ENCODE measurements around the gene GRB7.

Gene GRB7

GRCh38 chr17:39772987-39773934 is 35.5 kb downstream of the GRB7 start:
- peaks cover 54% of the 10 kb centered on the region for H3K36me3 Mint-ChIP-seq
- H3K4me1 Mint-ChIP-seq, result peaks cover 57% of the 10 kb centered on the region
- peak overlapping the region; percentile 95 for H3K27ac Mint-ChIP-seq
- DNase-seq (ENCODE audit: low spot score in 2 of 2) (no peak), ATAC-seq (ENCODE audit: low read depth) (no peak)
- no peaks in the 10 kb centered on the region for H3K27me3 Mint-ChIP-seq
- H3K4me3 Mint-ChIP-seq, result peak overlapping the region; percentile 81
- H3K9me3 Mint-ChIP-seq, result no peaks in the 10 kb centered on the region

DNA sequence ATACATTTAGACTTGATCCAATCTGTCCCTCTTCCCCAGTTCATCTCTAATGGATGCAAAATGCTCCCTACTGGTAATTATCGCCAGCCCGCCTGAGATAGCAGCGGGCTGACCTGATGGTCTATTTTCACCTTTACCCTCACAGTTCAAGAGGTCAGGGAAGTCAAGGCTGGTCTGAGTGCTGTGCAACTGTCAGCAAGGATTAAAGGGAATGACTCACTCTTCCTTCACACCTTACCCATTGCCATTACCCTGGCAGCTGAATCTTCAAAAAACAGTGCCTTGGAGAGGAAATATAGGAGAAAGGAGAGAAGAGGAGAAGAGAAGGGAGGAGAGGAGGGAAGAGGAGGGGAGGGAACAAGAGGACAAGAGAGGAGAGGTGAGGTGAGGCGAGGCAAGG is 36.3 kb downstream of the GRB7 start:
- Mint-ChIP-seq H3K36me3 (peaks cover 48% of the 10 kb centered on the region), H3K27ac (peak overlapping the region; percentile 95), H3K9me3 (no peaks in the 10 kb centered on the region), H3K27me3 (no peaks in the 10 kb centered on the region), H3K4me3 (peak overlapping the region; percentile 81), H3K4me1 (peaks cover 52% of the 10 kb centered on the region)
- ATAC-seq (ENCODE audit: low read depth) (no peak), DNase-seq (ENCODE audit: low spot score in 2 of 2) (no peak)

DNA sequence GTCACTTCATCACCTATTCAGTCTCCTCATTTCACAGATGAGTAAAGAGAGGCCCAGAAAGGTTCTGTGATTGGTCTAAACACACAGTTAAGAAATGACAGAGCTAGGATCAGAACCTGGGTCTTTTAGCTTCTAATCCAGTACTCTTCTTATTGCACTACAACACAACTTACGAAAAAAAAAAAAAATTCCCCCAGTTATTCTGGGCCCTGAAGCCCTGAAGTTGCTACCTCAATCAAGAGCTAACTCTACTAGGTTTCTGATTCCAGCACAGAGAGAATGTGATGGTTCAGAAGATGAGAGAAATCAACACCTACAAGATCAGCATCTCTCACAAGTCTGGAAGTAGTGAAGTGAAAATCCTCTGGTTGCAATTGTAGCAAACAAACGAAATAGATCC is 37.3 kb downstream of the GRB7 start:
- Mint-ChIP-seq H3K4me1 (peaks cover 47% of the 10 kb centered on the region), H3K4me3 (peak overlapping the region; percentile 91), H3K27me3 (no peaks in the 10 kb centered on the region), H3K9me3 (no peaks in the 10 kb centered on the region), H3K36me3 (peaks cover 43% of the 10 kb centered on the region), H3K27ac (peak overlapping the region; percentile 95)
- DNase-seq (ENCODE audit: low spot score in 2 of 2) (no peak), ATAC-seq (ENCODE audit: low read depth) (peak; percentile 35)

- peak; percentile 32 for ATAC-seq (ENCODE audit: low read depth)
- Mint-ChIP-seq H3K4me1 (peaks cover 44% of the 10 kb centered on the region), H3K27ac (peak overlapping the region; percentile 95), H3K9me3 (no peaks in the 10 kb centered on the region), H3K36me3 (peaks cover 43% of the 10 kb centered on the region), H3K27me3 (no peaks in the 10 kb centered on the region), H3K4me3 (peak overlapping the region; percentile 91)
- DNase-seq (ENCODE audit: low spot score in 2 of 2), result no peak
Observed at GRCh38 chr17:39776252-39776651, 38.5 kb downstream of the GRB7 start.

DNA sequence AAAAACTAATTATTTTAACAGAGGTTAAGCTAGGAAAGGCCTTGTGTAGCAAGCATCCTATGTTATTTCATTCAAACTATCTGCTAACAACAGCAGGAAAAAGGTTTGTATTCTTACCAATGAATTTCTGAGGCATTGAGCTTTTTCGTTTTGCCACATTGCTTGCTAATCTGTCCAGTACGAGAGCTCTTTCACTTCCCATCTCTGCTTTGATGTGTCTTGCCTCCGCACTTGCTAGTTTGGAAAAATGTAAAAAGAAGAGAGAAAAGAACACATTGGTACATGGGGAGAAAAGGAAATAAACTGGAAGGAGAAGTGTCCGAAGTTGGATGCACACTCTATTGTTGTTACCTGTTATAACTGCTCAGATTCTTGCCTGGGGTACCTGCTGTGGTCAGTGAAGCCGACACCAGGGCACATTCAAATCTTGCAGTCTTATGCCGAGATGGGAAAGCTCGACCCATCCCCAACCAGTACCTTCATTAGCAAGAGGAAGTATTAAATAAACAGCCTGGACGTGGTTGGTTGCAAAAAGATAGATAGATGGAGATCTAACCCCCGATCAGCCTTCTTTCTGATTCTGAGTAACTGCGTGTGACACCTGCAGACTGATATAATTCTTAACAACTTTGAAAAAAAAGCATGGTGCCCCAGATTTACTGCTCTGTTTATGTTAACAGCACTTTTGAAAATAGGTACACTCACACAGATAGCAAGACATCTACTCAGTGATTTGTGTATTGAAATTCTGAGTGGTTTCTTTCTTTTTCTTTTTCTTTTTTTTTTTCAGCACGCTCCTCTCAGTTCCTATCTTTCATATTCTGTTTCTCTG is 40.0 kb downstream of the GRB7 start:
- peak overlapping the region; percentile 91 for H3K4me3 Mint-ChIP-seq
- peaks cover 43% of the 10 kb centered on the region for H3K36me3 Mint-ChIP-seq
- no peak for DNase-seq (ENCODE audit: low spot score in 2 of 2)
- H3K27me3 Mint-ChIP-seq, result no peaks in the 10 kb centered on the region
- H3K4me1 Mint-ChIP-seq, result peaks cover 45% of the 10 kb centered on the region
- H3K9me3 Mint-ChIP-seq, result no peaks in the 10 kb centered on the region
- peak overlapping the region; percentile 36 for H3K27ac Mint-ChIP-seq
- peak; percentile 58 for ATAC-seq (ENCODE audit: low read depth)

GRCh38 chr17:39781031-39781860 is 43.5 kb downstream of the GRB7 start:
- Mint-ChIP-seq H3K9me3 (no peaks in the 10 kb centered on the region), H3K4me3 (no peak overlapping the region), H3K4me1 (peaks cover 42% of the 10 kb centered on the region), H3K27me3 (no peaks in the 10 kb centered on the region), H3K27ac (peak overlapping the region; percentile 82), H3K36me3 (peaks cover 40% of the 10 kb centered on the region)
- DNase-seq (ENCODE audit: low spot score in 2 of 2), result no peak
- ATAC-seq (ENCODE audit: low read depth), result no peak

DNA sequence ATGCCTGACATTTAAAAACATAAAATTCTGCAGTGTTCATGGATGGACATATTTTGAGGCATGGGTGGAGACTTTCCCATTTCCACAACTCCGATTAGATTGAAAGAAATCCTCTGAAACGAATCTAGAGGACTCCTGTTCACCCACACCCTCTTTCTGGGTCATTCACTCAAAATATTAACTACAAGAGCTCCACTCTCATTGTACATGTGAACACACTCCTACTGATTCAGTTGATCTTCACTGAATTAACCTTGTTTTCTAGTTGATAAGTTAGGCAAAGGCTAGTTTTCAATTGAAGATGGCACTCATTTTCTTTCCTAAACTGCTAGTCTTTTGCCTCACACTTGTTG is 44.1 kb downstream of the GRB7 start:
- H3K4me1 Mint-ChIP-seq, result peaks cover 43% of the 10 kb centered on the region
- H3K9me3 Mint-ChIP-seq, result no peaks in the 10 kb centered on the region
- no peak for ATAC-seq (ENCODE audit: low read depth)
- H3K27me3 Mint-ChIP-seq, result no peaks in the 10 kb centered on the region
- no peak overlapping the region for H3K4me3 Mint-ChIP-seq
- H3K36me3 Mint-ChIP-seq, result peaks cover 36% of the 10 kb centered on the region
- peak overlapping the region; percentile 82 for H3K27ac Mint-ChIP-seq
- no peak for DNase-seq (ENCODE audit: low spot score in 2 of 2)

GRCh38 chr17:39782481-39782880 is 44.7 kb downstream of the GRB7 start:
- Mint-ChIP-seq H3K27ac (peak overlapping the region; percentile 82), H3K4me3 (no peak overlapping the region), H3K9me3 (no peaks in the 10 kb centered on the region), H3K4me1 (peaks cover 50% of the 10 kb centered on the region), H3K27me3 (no peaks in the 10 kb centered on the region), H3K36me3 (peaks cover 42% of the 10 kb centered on the region)
- DNase-seq (ENCODE audit: low spot score in 2 of 2) (no peak), ATAC-seq (ENCODE audit: low read depth) (no peak)

- Mint-ChIP-seq H3K4me3 (peak overlapping the region; percentile 17), H3K27me3 (no peaks in the 10 kb centered on the region), H3K9me3 (no peaks in the 10 kb centered on the region), H3K27ac (no peak overlapping the region), H3K36me3 (peaks cover 44% of the 10 kb centered on the region), H3K4me1 (peaks cover 51% of the 10 kb centered on the region)
- no peak for ATAC-seq (ENCODE audit: low read depth)
- no peak for DNase-seq (ENCODE audit: low spot score in 2 of 2)
Observed at GRCh38 chr17:39782980-39783379, 45.2 kb downstream of the GRB7 start.

DNA sequence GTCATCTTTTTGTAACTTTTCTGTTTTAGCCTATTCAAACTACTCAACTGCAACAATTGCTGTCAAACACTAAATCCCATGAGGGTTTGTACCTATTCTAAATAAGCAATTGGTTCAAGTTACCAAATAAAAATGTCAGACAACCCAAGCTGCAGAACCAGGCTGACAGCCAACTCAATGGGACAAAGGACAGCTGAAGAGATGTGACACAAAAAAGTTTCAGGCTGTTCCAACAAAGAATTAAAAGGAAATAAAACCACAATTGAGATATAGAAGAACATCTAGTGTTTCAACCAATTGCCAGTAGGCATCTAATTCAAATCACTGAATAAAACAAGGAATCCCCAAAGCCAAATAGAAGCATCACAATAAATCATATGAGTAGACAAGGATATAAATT is 49.3 kb downstream of the GRB7 start:
- no peak for ATAC-seq (ENCODE audit: low read depth)
- Mint-ChIP-seq H3K36me3 (peaks cover 44% of the 10 kb centered on the region), H3K4me3 (no peak overlapping the region), H3K4me1 (peaks cover 39% of the 10 kb centered on the region), H3K27me3 (no peaks in the 10 kb centered on the region), H3K9me3 (no peaks in the 10 kb centered on the region), H3K27ac (peak overlapping the region; percentile 60)
- DNase-seq (ENCODE audit: low spot score in 2 of 2), result no peak

DNA sequence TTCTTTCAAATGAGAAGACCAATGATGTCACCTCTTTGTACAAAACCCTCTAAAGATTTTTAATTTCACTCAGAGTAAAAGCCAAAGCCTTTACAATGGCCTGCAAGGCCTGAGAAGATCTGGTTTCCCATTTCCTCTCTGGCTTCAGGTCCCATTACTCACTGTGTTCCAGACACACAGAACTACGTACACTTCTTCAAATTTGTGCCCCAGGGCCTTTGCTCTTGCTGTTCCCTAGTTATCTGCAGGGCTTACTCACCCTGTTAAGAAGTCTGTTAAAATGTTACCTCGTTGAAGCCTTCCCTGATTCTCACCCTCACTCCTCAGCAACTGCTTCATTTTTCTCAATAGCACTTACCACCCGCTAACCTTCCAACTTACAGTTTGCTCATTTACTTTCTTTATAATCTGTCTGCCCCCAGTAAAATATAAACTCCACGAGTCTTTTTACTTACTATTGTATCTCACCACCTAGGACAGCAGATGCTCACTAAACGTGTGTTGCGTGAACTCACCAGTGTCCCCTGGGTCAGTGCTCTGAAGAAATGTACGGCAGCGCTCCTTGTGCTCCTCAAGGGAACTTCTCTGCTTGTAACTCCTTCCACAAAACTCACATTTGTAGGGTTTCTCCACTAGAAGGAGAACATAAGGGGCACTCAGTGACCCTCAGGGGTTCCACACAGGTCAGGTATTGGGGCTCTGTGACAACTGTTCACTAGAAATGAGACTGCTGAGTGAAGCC is 50.2 kb downstream of the GRB7 start:
- H3K4me1 Mint-ChIP-seq, result peaks cover 38% of the 10 kb centered on the region
- H3K36me3 Mint-ChIP-seq, result peaks cover 42% of the 10 kb centered on the region

DNA sequence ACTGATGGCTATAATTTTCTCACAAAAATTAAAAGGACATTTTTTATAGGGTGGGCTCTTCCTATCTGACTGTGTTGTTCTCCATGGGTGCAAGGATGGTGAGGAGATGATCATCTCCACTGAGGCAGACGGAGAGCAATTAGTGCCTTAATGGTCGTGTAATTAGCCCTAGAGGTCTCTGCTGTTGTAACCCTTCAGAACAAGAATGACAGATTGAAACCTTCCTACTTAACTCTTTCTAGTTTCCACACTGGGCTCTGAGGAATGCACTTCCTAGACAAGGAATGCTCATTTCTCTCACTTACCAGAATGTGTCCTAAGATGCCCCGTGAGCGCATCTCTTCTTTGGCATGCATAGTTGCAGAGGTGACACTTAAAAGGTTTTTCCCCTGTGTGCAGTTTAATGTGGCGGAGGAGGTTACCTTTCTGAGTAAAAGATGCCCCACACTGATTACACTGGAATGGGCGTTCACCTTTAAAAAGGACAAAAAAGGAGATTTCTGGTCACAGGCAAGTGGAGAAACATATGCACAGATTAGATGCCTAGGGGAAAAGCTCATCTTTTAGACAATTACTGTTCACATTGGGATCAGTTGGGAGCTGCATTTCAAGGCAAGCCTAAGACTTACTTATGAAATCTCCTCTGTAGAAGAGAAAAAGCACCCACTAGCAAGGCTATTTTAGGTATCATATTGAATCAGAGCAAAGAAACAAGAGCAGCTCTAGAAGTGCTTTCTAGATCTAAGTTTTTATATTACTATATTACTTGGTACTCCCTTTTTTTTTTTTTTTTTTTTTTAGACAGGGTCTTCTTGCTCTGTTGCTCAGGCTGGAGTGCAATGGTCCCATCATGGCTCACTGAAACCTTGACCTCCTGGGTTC is 53.6 kb downstream of the GRB7 start:
- Mint-ChIP-seq H3K27ac (peak overlapping the region; percentile 70), H3K36me3 (peaks cover 35% of the 10 kb centered on the region), H3K27me3 (no peaks in the 10 kb centered on the region), H3K4me1 (peaks cover 47% of the 10 kb centered on the region), H3K4me3 (peak overlapping the region; percentile 3), H3K9me3 (no peaks in the 10 kb centered on the region)
- DNase-seq (ENCODE audit: low spot score in 2 of 2) (no peak), ATAC-seq (ENCODE audit: low read depth) (no peak)

More for the DNA sequence above, 50.2 kb downstream of the GRB7 start:
- no peaks in the 10 kb centered on the region for H3K27me3 Mint-ChIP-seq
- H3K27ac Mint-ChIP-seq, result peak overlapping the region; percentile 60
- peak overlapping the region; percentile 3 for H3K4me3 Mint-ChIP-seq
- ATAC-seq (ENCODE audit: low read depth) (no peak), DNase-seq (ENCODE audit: low spot score in 2 of 2) (no peak)
- H3K9me3 Mint-ChIP-seq, result no peaks in the 10 kb centered on the region
